Left lung (tissue), 10 donors: ENCODE measurements around the gene ELF5. TPM values are rescaled to one million over a fixed set of nuclear protein-coding genes. Genes with fewer than 3 reads are reported as not detected.

Experiments
- ATAC-seq: fragments of 200-7000 bp; cut with Tn5 transposase; one replicate; pipeline ENCODE4 v1.9.1; 2020; ENCODE audit warnings: moderate library complexity
- DNase-seq, 4 donors: peaks; one replicate each; pipeline ENCODE4 v3.0.0-alpha.2; 2013 to 2020
- H3K27ac ChIP-seq, 2 donors: fragments of 200-600 bp; sonication (generic) in 1 of 2; one replicate each; pipeline versions ENCODE4 v1.5.0 to v1.8.0; 2020 to 2021
- H3K27me3 ChIP-seq, 2 donors: fragments of 200-600 bp; sonication (generic) in 1 of 2; one replicate each; pipeline versions ENCODE4 v1.5.0 to v1.8.0; 2020 to 2021
- H3K36me3 ChIP-seq, 2 donors: fragments of 200-600 bp; sonication (generic) in 1 of 2; one replicate each; pipeline versions ENCODE4 v1.5.0 to v1.8.0; 2020 to 2021
- H3K4me1 ChIP-seq, 2 donors: fragments of 200-600 bp; one replicate each; pipeline ENCODE4 v1.8.0; 2021
- H3K4me3 ChIP-seq, 2 donors: fragments of 200-600 bp; sonication (generic) in 1 of 2; one replicate each; pipeline versions ENCODE4 v1.5.0 to v1.8.0; 2020 to 2021; ENCODE audit warnings: mild to moderate bottlenecking in 1 of 2
- H3K9me3 ChIP-seq, 2 donors: fragments of 200-600 bp; sonication (generic) in 1 of 2; one replicate each; pipeline versions ENCODE4 v1.5.0 to v1.8.0; 2020 to 2021
- intact Hi-C, 2 donors: fragments of 100-400 bp; cut with DNase I; formaldehyde crosslinking; loops; one replicate each; pipeline versions ENCODE4 v1.11.2 to v1.14.2; 2022
- polyA plus RNA-seq, 6 donors: library from polyadenylated mRNA; unstranded; fragments of 120-200 nt; gene quantifications; one replicate each; pipeline ENCODE4 v1.2.1, GENCODE V29; 2013; ENCODE audit not compliant: insufficient read length in 6 of 6
- total RNA-seq, 2 donors: library from RNA; stranded (reverse); fragmentation: NEBNext Ultra II Directional; extraction: Animal tissue kit (Norgen Biotek cat#: 25700); gene quantifications; one replicate each; pipeline ENCODE4 v1.2.1, GENCODE V29; 2021
- TF ChIP-seq, protein P1 (sequence below), 2 donors: fragments of 200-600 bp; sonication (generic) in 1 of 2; IDR thresholded peaks; one replicate each; pipeline versions ENCODE4 v1.5.0 to v1.8.0; 2021; ENCODE audit warnings: antibody characterized with exemption in 2 of 2
- donor health status: DM: no; HTN: yes; CAD: no.
- donor health status: DM: no; HTN: no; CAD: no.

The ELF5 gene
- total and polyA plus RNA-seq, 8 donors, result 5.1 to 41.7 (median 28.4) TPM

DNA sequence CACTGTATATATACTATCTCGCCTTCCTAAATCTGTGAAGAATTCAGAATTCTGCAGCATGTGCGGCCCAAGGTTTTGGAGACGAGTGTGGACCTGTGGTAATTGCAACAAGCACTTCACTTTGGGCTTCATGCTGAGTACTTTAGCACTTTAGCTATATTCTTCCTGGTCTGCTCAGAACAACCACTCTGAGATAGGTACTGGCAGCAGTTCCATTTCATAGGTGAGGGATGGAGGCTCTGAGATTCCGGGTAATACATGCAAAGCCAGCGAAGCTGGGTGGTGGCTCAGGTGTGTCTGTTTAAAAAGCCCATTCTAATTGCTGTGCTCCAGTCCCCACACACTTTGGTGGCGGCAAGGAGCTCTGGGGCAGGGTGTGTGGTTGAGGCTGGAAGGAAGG lies 6.4 kb downstream of the ELF5 start:
- Histone ChIP-seq H3K4me1 (peaks cover 11 to 28% of the 10 kb centered on the region in 2 donors), H3K9me3 (no peaks in the 10 kb centered on the region), H3K4me3 (no peak overlapping the region), H3K36me3 (no peaks in the 10 kb centered on the region), H3K27ac (peak overlapping the region; percentile 42 to 56), H3K27me3 (no peaks in the 10 kb centered on the region)
- TF ChIP-seq, protein P1, sequence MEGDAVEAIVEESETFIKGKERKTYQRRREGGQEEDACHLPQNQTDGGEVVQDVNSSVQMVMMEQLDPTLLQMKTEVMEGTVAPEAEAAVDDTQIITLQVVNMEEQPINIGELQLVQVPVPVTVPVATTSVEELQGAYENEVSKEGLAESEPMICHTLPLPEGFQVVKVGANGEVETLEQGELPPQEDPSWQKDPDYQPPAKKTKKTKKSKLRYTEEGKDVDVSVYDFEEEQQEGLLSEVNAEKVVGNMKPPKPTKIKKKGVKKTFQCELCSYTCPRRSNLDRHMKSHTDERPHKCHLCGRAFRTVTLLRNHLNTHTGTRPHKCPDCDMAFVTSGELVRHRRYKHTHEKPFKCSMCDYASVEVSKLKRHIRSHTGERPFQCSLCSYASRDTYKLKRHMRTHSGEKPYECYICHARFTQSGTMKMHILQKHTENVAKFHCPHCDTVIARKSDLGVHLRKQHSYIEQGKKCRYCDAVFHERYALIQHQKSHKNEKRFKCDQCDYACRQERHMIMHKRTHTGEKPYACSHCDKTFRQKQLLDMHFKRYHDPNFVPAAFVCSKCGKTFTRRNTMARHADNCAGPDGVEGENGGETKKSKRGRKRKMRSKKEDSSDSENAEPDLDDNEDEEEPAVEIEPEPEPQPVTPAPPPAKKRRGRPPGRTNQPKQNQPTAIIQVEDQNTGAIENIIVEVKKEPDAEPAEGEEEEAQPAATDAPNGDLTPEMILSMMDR (IDR thresholded peaks at IDR 0.05), result no peak
- no peak for DNase-seq
- intact Hi-C loops, result no loop called here
- peak; percentile 74 for ATAC-seq

DNA sequence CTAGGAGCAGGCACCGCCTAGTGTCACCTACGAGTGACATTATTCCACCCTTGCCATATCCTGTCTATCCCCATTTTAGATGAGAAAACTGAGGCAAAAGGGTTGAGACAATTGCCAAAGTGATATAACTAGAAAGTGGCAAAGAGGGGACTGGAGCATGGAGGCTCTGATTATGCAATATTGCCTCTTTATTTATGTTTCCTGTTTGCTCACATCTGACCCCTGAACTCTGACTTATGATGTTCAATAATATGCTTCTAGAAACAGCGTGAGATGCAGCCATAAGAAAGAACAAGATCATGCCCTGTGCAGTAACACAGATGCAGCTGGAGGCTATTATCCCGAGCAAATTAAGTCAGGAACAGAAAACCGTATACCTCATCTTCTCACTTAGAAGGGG lies 7.7 kb downstream of the ELF5 start:
- Histone ChIP-seq H3K36me3 (no peaks in the 10 kb centered on the region), H3K27ac (no peak overlapping the region), H3K4me3 (no peak overlapping the region), H3K4me1 (peaks cover 21 to 41% of the 10 kb centered on the region in 2 donors), H3K27me3 (no peaks in the 10 kb centered on the region), H3K9me3 (no peaks in the 10 kb centered on the region)
- ATAC-seq, result no peak
- intact Hi-C loops, result no loop called here
- TF ChIP-seq, protein P1 (IDR thresholded peaks at IDR 0.05), result no peak
- DNase-seq, result no peak

DNA sequence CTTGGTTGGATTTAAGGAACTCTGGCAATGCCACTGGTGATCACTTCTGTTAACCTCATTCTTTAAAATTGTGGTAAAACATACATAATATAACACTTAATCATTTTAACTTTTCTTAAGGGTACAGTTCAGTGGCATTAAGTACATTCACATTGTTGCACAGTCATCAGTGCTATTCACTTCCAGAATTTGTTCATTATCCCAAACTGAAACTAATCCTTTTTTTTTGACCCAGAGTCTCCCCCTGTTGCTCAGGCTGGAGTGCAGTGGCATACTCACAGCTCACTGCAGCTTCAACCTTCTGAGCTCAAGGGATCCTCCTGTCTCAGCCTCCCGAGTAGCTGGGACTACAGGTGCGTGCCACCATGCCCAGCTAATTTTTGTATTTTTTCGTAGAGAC lies 10.6 kb downstream of the ELF5 start:
- Histone ChIP-seq H3K9me3 (no peaks in the 10 kb centered on the region), H3K4me1 (peaks cover 16 to 18% of the 10 kb centered on the region in 2 donors), H3K36me3 (no peaks in the 10 kb centered on the region), H3K4me3 (no peak overlapping the region), H3K27ac (no peak overlapping the region), H3K27me3 (no peaks in the 10 kb centered on the region)
- TF ChIP-seq, protein P1 (IDR thresholded peaks at IDR 0.05), result no peak
- no peak for DNase-seq
- no peak for ATAC-seq
- intact Hi-C loops, result no loop called here

DNA sequence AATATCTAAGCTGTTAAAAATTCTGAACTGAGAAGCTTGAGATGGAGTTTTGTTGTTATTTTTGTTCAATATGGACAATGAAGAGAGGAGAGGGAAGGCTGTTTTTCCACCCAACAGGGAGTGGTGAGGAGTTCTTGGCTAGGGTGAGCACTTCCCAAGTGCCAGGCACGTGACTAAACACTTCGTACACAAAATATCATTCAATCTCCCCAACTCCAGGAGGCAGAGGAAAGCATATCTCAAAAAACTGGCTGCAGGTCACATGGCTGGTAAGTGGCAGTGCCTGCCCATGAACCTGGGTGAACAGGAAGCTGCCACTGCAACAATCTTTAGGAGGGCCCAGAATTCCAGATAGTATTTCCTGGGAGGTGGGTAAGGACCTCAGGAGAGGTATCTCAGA lies 11.6 kb downstream of the ELF5 start:
- DNase-seq (peak in 2 of 4 donors; percentile 40 to 64), ATAC-seq (peak; percentile 59)
- intact Hi-C loops, result no loop called here
- no peaks in the 10 kb centered on the region for H3K36me3 ChIP-seq
- H3K27ac ChIP-seq, result peak overlapping the region; percentile 56 to 63
- no peak overlapping the region for H3K4me3 ChIP-seq
- no peaks in the 10 kb centered on the region for H3K9me3 ChIP-seq
- peaks cover 17 to 19% of the 10 kb centered on the region in 2 donors for H3K4me1 ChIP-seq
- H3K27me3 ChIP-seq, result no peaks in the 10 kb centered on the region
- TF ChIP-seq, protein P1 (IDR thresholded peaks at IDR 0.05), result no peak

DNA sequence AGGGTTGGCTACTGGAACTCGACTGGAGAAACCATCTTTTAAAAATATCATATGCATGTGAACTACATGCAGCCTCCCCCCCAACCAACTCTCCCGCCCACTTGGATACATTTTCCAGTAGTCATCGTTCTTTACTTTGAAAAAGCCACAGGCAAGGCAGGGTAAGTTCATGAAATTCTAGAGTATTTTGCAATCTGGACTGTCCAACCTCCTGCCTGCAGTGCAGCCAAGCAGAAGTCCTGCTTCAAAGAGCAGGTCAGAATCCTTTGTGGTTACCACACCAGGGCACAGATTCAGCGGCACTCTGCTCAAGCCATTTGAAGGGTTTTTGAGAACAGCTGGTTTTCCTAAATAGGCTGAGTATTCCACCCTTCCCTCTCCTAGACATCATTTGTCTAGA lies 12.1 kb downstream of the ELF5 start:
- ATAC-seq (peak; percentile 78), DNase-seq (peak in 2 of 4 donors; percentile 55 to 72)
- no peak overlapping the region for H3K4me3 ChIP-seq
- H3K27me3 ChIP-seq, result no peaks in the 10 kb centered on the region
- H3K36me3 ChIP-seq, result no peaks in the 10 kb centered on the region
- TF ChIP-seq, protein P1 (IDR thresholded peaks at IDR 0.05), result no peak
- peak overlapping the region; percentile 56 to 63 for H3K27ac ChIP-seq
- intact Hi-C loops, result no loop called here
- H3K9me3 ChIP-seq, result no peaks in the 10 kb centered on the region
- H3K4me1 ChIP-seq, result peaks cover 17 to 19% of the 10 kb centered on the region in 2 donors
